IPS DF 6.9 (cell line): ENCODE data around the gene NFIL3.
"Not testable (repeated sequence)": the region's sequence is repeated elsewhere in the genome, so short reads cannot be mapped to it uniquely, and the experiment has no call there.

Source experiments
- DNase-seq: peaks from one replicate; pipeline ENCODE4 v3.0.0-alpha.2; 2013; ENCODE audit warnings: low read depth, low spot score
- H3K27ac ChIP-seq: one replicate; pipeline ENCODE4 v1.5.1; 2013; ENCODE audit warnings: low read length, control low read depth
- H3K27me3 ChIP-seq: 2 replicates; pipeline ENCODE4 v1.6.1; 2013; ENCODE audit warnings: mild to moderate bottlenecking, low read length; ENCODE audit not compliant: control insufficient read depth, insufficient read depth
- H3K36me3 ChIP-seq: 2 replicates; pipeline ENCODE4 v1.6.1; 2013; ENCODE audit warnings: low read length; ENCODE audit not compliant: control insufficient read depth, insufficient read depth
- H3K4me1 ChIP-seq: 2 replicates; pipeline ENCODE4 v1.6.1; 2013; ENCODE audit warnings: low read length; ENCODE audit not compliant: control insufficient read depth, insufficient read depth
- H3K4me3 ChIP-seq: 2 replicates; pipeline ENCODE4 v1.5.1; 2013; ENCODE audit warnings: mild to moderate bottlenecking, low read length
- H3K9me3 ChIP-seq: 2 replicates; pipeline ENCODE4 v1.6.1; 2013; ENCODE audit warnings: low read length, inconsistent platforms; ENCODE audit not compliant: control insufficient read depth, insufficient read depth
- WGBS: extraction: QIAGEN DNeasy Blood & Tissue Kit; methylation state at CpG from one replicate; pipeline ENCODE4 v1.1.7; 2013; ENCODE audit warnings: mixed read lengths, missing lambda C conversion rate; ENCODE audit not compliant: insufficient read length, insufficient coverage; 5-methylcytosine and 5-hydroxymethylcytosine counted together

The NFIL3 gene

DNA sequence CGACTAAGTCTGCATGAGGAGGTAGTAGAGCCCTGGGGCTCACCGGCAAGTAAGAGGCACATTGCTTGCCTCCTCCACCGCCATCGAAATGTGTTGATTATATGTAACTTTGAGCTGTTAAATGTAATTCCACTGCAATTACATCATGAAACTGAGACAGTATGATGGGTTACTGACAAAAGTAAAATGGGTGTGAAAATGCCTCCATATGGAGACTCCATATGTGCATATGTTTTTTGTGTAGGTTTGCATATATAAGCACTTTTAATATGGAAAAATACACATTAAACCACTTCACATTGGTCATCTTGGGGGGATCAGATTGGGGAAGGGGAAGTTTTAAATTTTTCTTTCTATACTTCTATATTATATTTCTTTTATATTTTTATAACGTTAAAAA lies 29.8 kb downstream of the NFIL3 start:
- DNase-seq, result no peak
- no peaks in the 10 kb centered on the region for H3K27me3 ChIP-seq
- no peak overlapping the region for H3K27ac ChIP-seq
- 100% methylated on average over 1 of the region's 5 CpGs for WGBS
- H3K9me3 ChIP-seq, result no peaks in the 10 kb centered on the region
- H3K36me3 ChIP-seq, result no peaks in the 10 kb centered on the region
- no peaks in the 10 kb centered on the region for H3K4me1 ChIP-seq
- H3K4me3 ChIP-seq, result no peak overlapping the region

DNA sequence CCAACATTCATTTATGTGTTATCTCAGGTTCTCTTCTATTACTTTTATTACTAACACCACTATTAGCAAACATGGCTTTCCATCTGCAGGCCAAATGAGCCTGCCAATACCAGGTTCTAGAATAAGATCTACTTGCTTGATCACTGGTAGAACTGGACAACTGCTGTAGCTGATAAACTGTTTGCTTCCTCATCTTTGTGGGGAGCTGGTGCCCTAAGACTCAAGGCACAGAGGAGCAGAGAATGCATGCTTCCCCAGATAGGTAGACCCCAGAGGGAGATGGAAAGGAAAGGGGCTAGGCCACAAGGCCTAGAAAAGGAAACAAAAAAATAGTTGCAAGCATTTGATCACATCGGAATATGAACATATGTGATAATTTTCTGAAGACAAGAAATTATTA lies 31.2 kb downstream of the NFIL3 start:
- WGBS, result no CpG with 5 or more reads among the region's 1 CpG

GRCh38 chr9:91391818-91392217 lies 31.8 kb downstream of the NFIL3 start:
- no peak overlapping the region for H3K27ac ChIP-seq
- no peaks in the 10 kb centered on the region for H3K36me3 ChIP-seq
- H3K4me1 ChIP-seq, result no peaks in the 10 kb centered on the region
- H3K9me3 ChIP-seq, result no peaks in the 10 kb centered on the region
- DNase-seq, result no peak
- no peak overlapping the region for H3K4me3 ChIP-seq
- no CpG with 5 or more reads among the region's 2 CpGs for WGBS
- H3K27me3 ChIP-seq, result no peaks in the 10 kb centered on the region

More for the DNA sequence above, 31.2 kb downstream of the NFIL3 start:
- no peaks in the 10 kb centered on the region for H3K4me1 ChIP-seq
- no peak overlapping the region for H3K4me3 ChIP-seq
- H3K36me3 ChIP-seq, result no peaks in the 10 kb centered on the region
- no peak for DNase-seq
- no peaks in the 10 kb centered on the region for H3K9me3 ChIP-seq
- no peaks in the 10 kb centered on the region for H3K27me3 ChIP-seq
- H3K27ac ChIP-seq, result no peak overlapping the region

DNA sequence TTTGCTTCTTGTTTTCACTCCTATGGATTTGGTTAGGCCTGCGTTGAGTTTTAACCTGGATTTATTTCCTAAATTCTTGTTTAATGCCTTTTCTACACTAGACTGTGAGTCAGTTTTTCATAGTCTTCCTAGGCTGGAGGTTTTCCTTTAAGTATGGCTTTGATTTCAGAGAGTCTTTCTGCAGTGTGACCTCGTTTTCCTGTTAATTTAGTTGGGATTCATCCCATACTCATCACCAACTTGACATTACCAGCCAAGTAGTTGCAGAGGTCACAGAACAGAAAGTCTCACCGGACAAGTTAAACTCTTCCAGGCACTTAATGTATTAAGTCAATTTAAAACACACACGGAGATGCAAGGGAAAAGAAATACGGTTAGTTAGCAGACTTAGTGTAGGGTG lies 32.2 kb downstream of the NFIL3 start:
- Histone ChIP-seq H3K4me1 (no peaks in the 10 kb centered on the region), H3K36me3 (no peaks in the 10 kb centered on the region), H3K27me3 (no peaks in the 10 kb centered on the region), H3K27ac (no peak overlapping the region), H3K9me3 (no peaks in the 10 kb centered on the region), H3K4me3 (no peak overlapping the region)
- DNase-seq, result no peak
- no CpG with 5 or more reads among the region's 5 CpGs for WGBS

GRCh38 chr9:91389686-91390085 lies 33.9 kb downstream of the NFIL3 start:
- H3K9me3 ChIP-seq, H3K27ac ChIP-seq, H3K27me3 ChIP-seq, DNase-seq, H3K4me3 ChIP-seq, H3K36me3 ChIP-seq, H3K4me1 ChIP-seq: not testable (repeated sequence)
- WGBS, result no CpG with 5 or more reads among the region's 4 CpGs

DNA sequence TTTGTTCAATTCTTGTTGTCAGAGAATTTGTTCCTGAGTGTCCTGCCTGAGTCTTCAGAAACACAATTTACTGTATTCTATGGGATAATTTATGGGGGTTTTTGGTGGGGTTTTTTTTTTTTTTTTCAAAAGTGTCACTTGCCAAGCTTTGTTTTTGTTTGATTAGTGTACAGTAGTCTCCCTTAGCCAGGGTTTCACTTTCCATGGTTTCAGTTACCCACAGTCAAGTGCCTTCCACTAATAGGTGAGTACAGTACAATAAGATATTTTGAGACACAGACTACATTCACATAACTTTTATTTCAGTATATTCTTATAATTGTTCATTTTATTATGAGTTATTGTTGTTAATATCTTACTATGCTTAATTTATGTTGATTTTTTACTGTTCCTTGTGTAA lies 36.9 kb downstream of the NFIL3 start:
- no peak for DNase-seq
- Histone ChIP-seq H3K4me1 (no peaks in the 10 kb centered on the region), H3K4me3 (no peak overlapping the region), H3K27me3 (no peaks in the 10 kb centered on the region), H3K27ac (no peak overlapping the region), H3K36me3 (no peaks in the 10 kb centered on the region), H3K9me3 (no peaks in the 10 kb centered on the region)

DNA sequence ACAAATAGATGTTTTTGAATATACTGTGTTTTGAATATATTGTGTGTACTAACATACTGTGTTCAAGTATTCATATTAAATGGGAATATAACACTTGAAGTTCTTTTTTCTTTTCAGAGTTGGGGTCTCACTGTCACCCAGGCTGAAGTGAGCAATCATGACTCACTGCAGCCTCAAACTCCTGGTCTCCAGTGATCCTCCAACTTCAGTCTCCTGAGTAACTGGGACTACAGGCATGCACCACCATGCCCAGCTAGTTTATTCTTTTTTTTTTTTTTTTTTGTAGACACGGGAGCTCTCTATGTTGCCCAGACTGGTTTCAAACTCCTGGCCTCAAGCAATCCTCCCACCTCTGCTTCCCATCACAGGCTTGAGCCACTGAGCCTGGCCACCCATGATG lies 38.7 kb downstream of the NFIL3 start:
- no peaks in the 10 kb centered on the region for H3K27me3 ChIP-seq
- no CpG with 5 or more reads among the region's 1 CpG for WGBS
- H3K4me3 ChIP-seq, result no peak overlapping the region
- H3K4me1 ChIP-seq, result no peaks in the 10 kb centered on the region
- DNase-seq, result no peak
- no peaks in the 10 kb centered on the region for H3K9me3 ChIP-seq
- H3K27ac ChIP-seq, result no peak overlapping the region
- no peaks in the 10 kb centered on the region for H3K36me3 ChIP-seq

DNA sequence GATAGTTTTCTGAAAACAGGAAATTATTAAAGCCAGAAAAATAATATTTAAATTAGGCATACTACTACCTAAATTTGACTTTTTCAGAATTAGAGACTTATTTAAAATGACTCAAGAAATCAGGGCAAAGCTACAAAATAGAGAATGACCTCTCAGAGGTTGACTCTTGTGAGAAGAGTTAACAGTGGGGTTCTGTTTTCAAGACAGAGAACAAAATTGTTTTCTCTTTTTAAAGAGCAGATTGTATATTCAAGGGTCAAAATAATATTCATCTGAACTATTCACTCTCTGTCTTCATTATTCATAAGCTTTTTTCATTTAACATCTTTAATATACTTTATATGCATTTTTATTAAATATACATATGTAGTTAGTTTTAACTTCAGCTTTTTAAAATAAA lies 40.1 kb downstream of the NFIL3 start:
- DNase-seq, result no peak
- Histone ChIP-seq H3K4me3 (no peak overlapping the region), H3K36me3 (no peaks in the 10 kb centered on the region)

GRCh38 chr9:91382298-91382697 lies 41.3 kb downstream of the NFIL3 start:
- H3K4me3 ChIP-seq, result no peak overlapping the region
- WGBS, result no CpG with 5 or more reads among the region's 4 CpGs

More for the DNA sequence above, 40.1 kb downstream of the NFIL3 start:
- no peak overlapping the region for H3K27ac ChIP-seq
- no peaks in the 10 kb centered on the region for H3K9me3 ChIP-seq
- no peaks in the 10 kb centered on the region for H3K27me3 ChIP-seq
- H3K4me1 ChIP-seq, result no peaks in the 10 kb centered on the region

GRCh38 chr9:91379426-91379825 lies 44.2 kb downstream of the NFIL3 start:
- Histone ChIP-seq H3K27ac (no peak overlapping the region), H3K4me3 (no peak overlapping the region)
- no CpG with 5 or more reads among the region's 3 CpGs for WGBS

More at GRCh38 chr9:91382298-91382697, 41.3 kb downstream of the NFIL3 start:
- Histone ChIP-seq H3K9me3 (no peaks in the 10 kb centered on the region), H3K36me3 (no peaks in the 10 kb centered on the region), H3K4me1 (no peaks in the 10 kb centered on the region), H3K27ac (no peak overlapping the region), H3K27me3 (no peaks in the 10 kb centered on the region)
- DNase-seq, result no peak

GRCh38 chr9:91378695-91379127 lies 44.9 kb downstream of the NFIL3 start:
- Histone ChIP-seq H3K4me1 (no peaks in the 10 kb centered on the region), H3K4me3 (no peak overlapping the region), H3K27ac (no peak overlapping the region), H3K27me3 (no peaks in the 10 kb centered on the region), H3K36me3 (no peaks in the 10 kb centered on the region), H3K9me3 (no peaks in the 10 kb centered on the region)
- no CpG with 5 or more reads among the region's 2 CpGs for WGBS
- DNase-seq, result no peak

More at GRCh38 chr9:91379426-91379825, 44.2 kb downstream of the NFIL3 start:
- no peaks in the 10 kb centered on the region for H3K9me3 ChIP-seq
- no peaks in the 10 kb centered on the region for H3K36me3 ChIP-seq
- no peaks in the 10 kb centered on the region for H3K27me3 ChIP-seq
- DNase-seq, result no peak
- H3K4me1 ChIP-seq, result no peaks in the 10 kb centered on the region
